Mesothelial cell of epicardium (in vitro differentiated cells): Measurements from ENCODE around the gene TADA1. TPM values are rescaled to one million over a fixed set of nuclear protein-coding genes. Genes with fewer than 3 reads are reported as not detected.

ENCODE experiments used
- DNase-seq, 2 experiments: peaks; one replicate each; pipeline ENCODE4 v3.0.0; 2021; ENCODE audit warnings: low spot score in 2 of 2; ENCODE audit not compliant: unreplicated experiment in 2 of 2
- H3K27ac Mint-ChIP-seq: 2 replicates; pipeline ENCODE4 v1.8.0; 2021; ENCODE audit warnings: mixed read lengths
- H3K27me3 Mint-ChIP-seq: 2 replicates; pipeline ENCODE4 v1.8.0; 2021; ENCODE audit warnings: low read depth, mixed read lengths
- H3K36me3 Mint-ChIP-seq: 2 replicates; pipeline ENCODE4 v1.8.0; 2021; ENCODE audit warnings: mixed read lengths
- H3K4me1 Mint-ChIP-seq: 2 replicates; pipeline ENCODE4 v1.8.0; 2021; ENCODE audit warnings: mixed read lengths
- H3K4me3 Mint-ChIP-seq: 2 replicates; pipeline ENCODE4 v1.8.0; 2021; ENCODE audit warnings: mild to moderate bottlenecking, moderate library complexity, mixed read lengths
- H3K9me3 Mint-ChIP-seq: 2 replicates; pipeline ENCODE4 v1.8.0; 2021; ENCODE audit warnings: mixed read lengths
- total RNA-seq: library from RNA; stranded (reverse); gene quantifications from 3 replicates; pipeline ENCODE4 v1.2.1, GENCODE V29; 2021
- TF ChIP-seq, protein P1 (sequence below): fragments of 200-600 bp; sonication (generic); IDR thresholded peaks from one replicate; pipeline ENCODE4 v1.5.0; 2021; ENCODE audit warnings: antibody characterized with exemption; ENCODE audit not compliant: unreplicated experiment

TADA1 gene
- total RNA-seq, 1 donor from 2014 or later = 17.4 TPM

DNA sequence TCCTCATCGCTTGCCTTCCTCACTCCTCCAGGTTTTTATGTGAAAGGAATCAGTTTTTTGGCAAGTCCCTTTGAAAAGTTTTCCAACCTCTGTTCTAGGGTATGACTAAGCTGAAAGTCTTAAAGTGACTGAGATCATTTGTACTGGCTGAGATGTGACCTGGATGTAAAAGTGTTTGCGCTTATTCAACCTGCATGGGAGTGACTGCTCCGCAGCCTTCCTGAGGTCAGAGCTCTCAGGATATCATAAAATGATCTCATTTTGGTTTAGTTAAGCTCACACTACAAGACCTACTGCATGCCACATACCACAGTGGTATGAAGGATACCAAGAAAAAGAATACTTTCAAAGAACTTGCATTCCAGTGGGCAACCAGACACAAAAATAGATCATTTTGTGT is 29.8 kb upstream of the TADA1 start:
- no peak for DNase-seq
- Mint-ChIP-seq H3K4me3 (no peak overlapping the region), H3K9me3 (peaks cover 2% of the 10 kb centered on the region), H3K36me3 (no peaks in the 10 kb centered on the region), H3K27me3 (peaks cover 8% of the 10 kb centered on the region), H3K4me1 (peaks cover 33% of the 10 kb centered on the region), H3K27ac (peak overlapping the region; percentile 9)
- TF ChIP-seq, protein P1, sequence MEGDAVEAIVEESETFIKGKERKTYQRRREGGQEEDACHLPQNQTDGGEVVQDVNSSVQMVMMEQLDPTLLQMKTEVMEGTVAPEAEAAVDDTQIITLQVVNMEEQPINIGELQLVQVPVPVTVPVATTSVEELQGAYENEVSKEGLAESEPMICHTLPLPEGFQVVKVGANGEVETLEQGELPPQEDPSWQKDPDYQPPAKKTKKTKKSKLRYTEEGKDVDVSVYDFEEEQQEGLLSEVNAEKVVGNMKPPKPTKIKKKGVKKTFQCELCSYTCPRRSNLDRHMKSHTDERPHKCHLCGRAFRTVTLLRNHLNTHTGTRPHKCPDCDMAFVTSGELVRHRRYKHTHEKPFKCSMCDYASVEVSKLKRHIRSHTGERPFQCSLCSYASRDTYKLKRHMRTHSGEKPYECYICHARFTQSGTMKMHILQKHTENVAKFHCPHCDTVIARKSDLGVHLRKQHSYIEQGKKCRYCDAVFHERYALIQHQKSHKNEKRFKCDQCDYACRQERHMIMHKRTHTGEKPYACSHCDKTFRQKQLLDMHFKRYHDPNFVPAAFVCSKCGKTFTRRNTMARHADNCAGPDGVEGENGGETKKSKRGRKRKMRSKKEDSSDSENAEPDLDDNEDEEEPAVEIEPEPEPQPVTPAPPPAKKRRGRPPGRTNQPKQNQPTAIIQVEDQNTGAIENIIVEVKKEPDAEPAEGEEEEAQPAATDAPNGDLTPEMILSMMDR = no peak

DNA sequence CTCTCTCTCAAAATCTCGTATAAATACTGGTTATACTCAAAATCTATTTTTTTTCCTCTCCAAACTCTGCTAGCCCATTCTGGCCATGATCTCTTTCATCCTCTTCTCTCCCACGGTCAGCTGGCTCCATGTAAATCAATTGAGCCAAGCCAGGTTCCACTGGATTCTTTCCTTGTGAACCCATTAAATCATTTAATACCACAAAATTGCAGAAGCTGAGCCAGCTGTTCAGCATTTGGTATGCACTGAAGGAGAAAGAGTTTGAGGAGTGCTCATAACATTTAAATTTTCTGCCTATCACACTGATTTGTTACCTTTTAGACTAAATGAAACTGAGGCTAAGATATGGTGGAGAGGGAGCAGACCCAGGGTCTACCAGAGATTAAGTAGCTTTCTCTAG is 29.1 kb upstream of the TADA1 start:
- Mint-ChIP-seq H3K4me1 (peaks cover 34% of the 10 kb centered on the region), H3K27me3 (peaks cover 8% of the 10 kb centered on the region), H3K4me3 (no peak overlapping the region), H3K9me3 (no peaks in the 10 kb centered on the region), H3K27ac (peak overlapping the region; percentile 39), H3K36me3 (no peaks in the 10 kb centered on the region)
- DNase-seq = no peak
- TF ChIP-seq, protein P1 = no peak

DNA sequence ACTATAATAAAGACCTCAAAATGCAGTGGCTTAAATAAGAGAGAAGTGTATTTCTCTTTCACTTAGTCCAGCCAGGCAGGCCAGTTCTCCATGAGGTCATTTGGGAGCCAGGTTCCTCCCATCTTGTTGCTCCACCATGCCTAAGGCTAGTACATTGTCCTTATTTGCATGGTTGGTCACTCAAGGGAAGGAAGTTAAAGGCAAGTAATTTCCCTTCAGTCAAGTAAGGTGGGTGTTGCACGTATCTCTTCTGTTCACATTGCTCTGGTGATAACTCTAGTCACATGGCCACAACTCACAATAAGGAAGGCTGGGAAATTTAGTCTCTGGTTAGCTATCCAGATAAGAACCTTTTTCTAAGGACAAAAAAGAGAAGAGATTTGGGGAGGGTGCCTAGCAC is 27.2 kb upstream of the TADA1 start:
- Mint-ChIP-seq H3K36me3 (no peaks in the 10 kb centered on the region), H3K4me3 (no peak overlapping the region), H3K9me3 (no peaks in the 10 kb centered on the region), H3K27me3 (peaks cover 2% of the 10 kb centered on the region), H3K27ac (no peak overlapping the region), H3K4me1 (peaks cover 34% of the 10 kb centered on the region)
- TF ChIP-seq, protein P1 = no peak
- DNase-seq = no peak

DNA sequence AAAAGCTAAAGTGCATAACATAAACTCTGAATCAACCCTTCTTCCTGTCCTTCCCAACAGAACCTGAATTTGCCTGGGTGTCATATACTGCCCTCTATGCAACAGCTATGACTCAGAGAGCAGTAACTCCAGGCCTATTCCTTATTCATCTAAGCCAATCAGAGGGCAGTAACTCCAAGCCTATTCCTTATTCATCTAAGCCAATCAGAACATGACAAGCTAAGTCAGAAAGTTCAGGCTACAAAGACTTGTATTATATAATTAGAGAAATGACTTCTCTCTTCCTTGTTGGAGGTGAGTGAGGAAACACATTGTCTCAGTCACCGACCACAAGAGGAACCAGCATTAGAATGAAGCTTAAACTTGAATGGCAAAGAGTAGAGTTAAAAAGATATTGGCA is 26.2 kb upstream of the TADA1 start:
- no peak overlapping the region for H3K4me3 Mint-ChIP-seq
- no peaks in the 10 kb centered on the region for H3K36me3 Mint-ChIP-seq
- H3K4me1 Mint-ChIP-seq = peaks cover 34% of the 10 kb centered on the region
- TF ChIP-seq, protein P1 = no peak
- H3K27me3 Mint-ChIP-seq = no peaks in the 10 kb centered on the region
- no peak for DNase-seq
- peaks cover 5% of the 10 kb centered on the region for H3K9me3 Mint-ChIP-seq
- H3K27ac Mint-ChIP-seq = no peak overlapping the region

DNA sequence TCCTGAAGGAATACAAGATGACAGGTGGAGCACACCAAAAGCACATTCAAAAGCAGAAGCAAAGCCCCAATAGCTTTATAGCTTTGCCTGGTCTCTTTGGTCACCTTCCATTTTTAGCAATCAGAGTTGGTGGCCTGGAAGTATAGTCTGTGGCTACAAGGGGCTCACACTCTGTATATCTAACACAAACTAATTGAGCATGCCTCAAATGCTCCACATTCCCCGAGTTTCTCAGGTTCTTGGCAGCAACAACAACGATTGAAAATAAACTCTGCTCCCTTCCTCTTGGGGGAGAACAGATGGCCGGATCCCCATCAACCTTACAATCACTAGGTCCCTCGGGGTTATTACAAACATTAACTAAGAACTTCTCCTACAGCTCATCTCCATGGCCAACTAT is 24.9 kb upstream of the TADA1 start:
- no peak for DNase-seq
- Mint-ChIP-seq H3K4me3 (no peak overlapping the region), H3K27me3 (peaks cover 5% of the 10 kb centered on the region), H3K36me3 (no peaks in the 10 kb centered on the region), H3K27ac (no peak overlapping the region), H3K4me1 (peaks cover 24% of the 10 kb centered on the region), H3K9me3 (peaks cover 10% of the 10 kb centered on the region)
- TF ChIP-seq, protein P1 = no peak

DNA sequence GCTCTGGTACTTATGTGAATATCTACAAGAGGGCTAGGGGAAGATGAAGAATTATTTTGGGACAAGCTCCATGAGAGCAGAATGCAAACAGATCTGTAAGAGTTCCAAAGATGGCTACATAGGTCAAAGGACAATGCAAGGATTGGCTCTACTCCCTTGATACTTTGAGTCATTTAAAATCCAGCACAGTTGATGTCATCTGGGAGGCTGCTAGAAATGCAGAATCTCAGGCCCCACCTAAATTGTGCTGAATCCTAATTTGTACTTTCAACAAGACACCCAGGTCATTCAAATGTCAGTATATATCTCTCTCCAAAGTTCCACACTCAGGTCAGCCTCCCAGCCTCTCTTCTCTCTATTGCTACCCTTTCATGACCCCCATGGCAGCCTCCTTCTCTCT is 23.7 kb upstream of the TADA1 start:
- DNase-seq = no peak
- H3K27me3 Mint-ChIP-seq = peaks cover 13% of the 10 kb centered on the region
- H3K9me3 Mint-ChIP-seq = peaks cover 10% of the 10 kb centered on the region
- H3K27ac Mint-ChIP-seq = no peak overlapping the region
- H3K4me3 Mint-ChIP-seq = no peak overlapping the region
- no peaks in the 10 kb centered on the region for H3K36me3 Mint-ChIP-seq
- TF ChIP-seq, protein P1 = no peak
- peaks cover 13% of the 10 kb centered on the region for H3K4me1 Mint-ChIP-seq
